RPMI8226 (cell line): ENCODE results near the gene NKX3-2.

Source experiments
- DNase-seq: peaks from one replicate; pipeline ENCODE4 v3.0.0-alpha.2; 2015

The NKX3-2 gene

DNA sequence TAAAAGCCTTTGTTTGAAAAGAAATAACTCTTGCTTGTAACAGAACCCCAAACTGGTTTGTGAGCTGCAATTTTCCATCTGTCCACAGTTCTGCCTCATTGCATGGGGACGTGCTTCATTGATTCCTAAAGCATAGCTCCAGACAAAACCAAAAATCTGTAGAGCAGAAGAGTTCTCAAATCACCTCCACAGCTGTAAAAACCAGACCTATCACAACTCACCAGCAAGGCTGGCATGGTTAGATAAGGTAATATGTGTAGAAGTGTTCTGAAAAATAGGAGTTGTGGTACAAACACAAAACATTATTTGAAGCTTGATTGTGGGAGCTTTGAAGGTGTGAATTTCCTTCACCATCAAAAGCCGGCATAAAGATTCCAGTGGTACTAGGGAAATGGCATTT is 47.7 kb downstream of the NKX3-2 start:
- DNase-seq: no peak

- no peak for DNase-seq
These were observed 48.6 kb downstream of the NKX3-2 start for GRCh38 chr4:13495753-13496152.

GRCh38 chr4:13493793-13494192 is 50.5 kb downstream of the NKX3-2 start:
- no peak for DNase-seq

GRCh38 chr4:13492747-13493146 is 51.6 kb downstream of the NKX3-2 start:
- no peak for DNase-seq
